K562 (cell line): ENCODE data around the gene RTN4. TPM values are rescaled to one million over a fixed set of nuclear protein-coding genes. Genes with fewer than 3 reads are reported as not detected.
"Not testable (repeated sequence)": the region's sequence is repeated elsewhere in the genome, so short reads cannot be mapped to it uniquely, and the experiment has no call there.

ENCODE experiments used
- ATAC-seq: fragments of 200-7000 bp; cut with Tn5 transposase; 3 replicates; pipeline ENCODE4 v1.9.1; 2020; ENCODE audit warnings: moderate library complexity
- BruUV-seq: library from RNA; stranded (reverse); fragments of 400-500 nt; replicated peaks from 2 replicates; lab custom pipeline; 2021; lab: Mats Ljungman, UMichigan
- CTCF ChIA-PET: fragments of 300-600 bp; formaldehyde crosslinking; extraction: SDS; loops from one replicate; lab custom pipeline; 2021; ENCODE audit warnings: low intra/inter-chr PET ratio; lab: Yijun Ruan, JAX
- POLR2A ChIA-PET: fragments of 300-600, 350-650 bp; sonication (Branson Sonifier 250); formaldehyde crosslinking; extraction: SDS; loops from one replicate; lab custom pipeline; 2021; ENCODE audit warnings: antibody characterized with exemption, inconsistent platforms; lab: Yijun Ruan, JAX
- DNase-seq, 4 experiments: peaks; one replicate each; pipeline versions ENCODE4 v3.0.0 to v3.0.0-alpha.2; 2011 to 2018; ENCODE audit warnings: low spot score in 3 of 4, mixed read lengths in 3 of 4; ENCODE audit errors: extremely low read depth in 1 of 4
- FAIRE-seq: peaks from 2 replicates; lab custom pipeline; 2011; peaks lifted over from hg19 to GRCh38; lab: Jason Lieb, UNC
- H2AFZ ChIP-seq: 2 replicates; pipeline ENCODE4 v1.6.0; 2011; ENCODE audit warnings: low read depth, low read length, control low read depth, inconsistent platforms
- H3K27ac ChIP-seq: fragments of 200-600 bp; 3 replicates; pipeline ENCODE4 v1.8.0; 2011; ENCODE audit warnings: low read depth, mild to moderate bottlenecking, control low read depth, inconsistent platforms, low read length, moderate library complexity, mixed read lengths; ENCODE audit errors: extremely low read depth
- H3K27me3 ChIP-seq, 2 experiments: fragments of 300-600 bp in 1 of 2; 2 replicates in 1 of 2; 3 replicates in 1 of 2; pipeline versions ENCODE4 v1.6.0 to v1.8.0; 2011; ENCODE audit warnings: inconsistent platforms in 2 of 2, low read length in 2 of 2, mild to moderate bottlenecking in 1 of 2, mixed read lengths in 1 of 2, moderate library complexity in 1 of 2; ENCODE audit not compliant: control insufficient read depth in 2 of 2, insufficient read depth in 2 of 2
- H3K36me3 ChIP-seq: fragments of 300-600 bp; 3 replicates; pipeline ENCODE4 v1.8.0; 2011; ENCODE audit warnings: mild to moderate bottlenecking, low read length, inconsistent platforms; ENCODE audit not compliant: control insufficient read depth, insufficient read depth
- H3K4me1 ChIP-seq, 2 experiments: fragments of 200-600 bp in 1 of 2; replicated peaks in 1 of 2; 2 replicates in 1 of 2; 3 replicates in 1 of 2; pipeline versions ENCODE4 v1.5.1 to v1.8.0; 2011; ENCODE audit warnings: inconsistent platforms in 2 of 2, low read length in 2 of 2, mild to moderate bottlenecking in 1 of 2, mixed read lengths in 1 of 2, moderate library complexity in 1 of 2; ENCODE audit not compliant: control insufficient read depth in 2 of 2, insufficient read depth in 2 of 2
- H3K4me2 ChIP-seq: 2 replicates; pipeline ENCODE4 v1.6.1; 2011; ENCODE audit warnings: low read length, control low read depth, inconsistent platforms, mixed read lengths; ENCODE audit not compliant: insufficient read depth
- H3K4me3 ChIP-seq: fragments of 200-600 bp; sonication (generic), shearing (Covaris generic); 2 replicates; pipeline ENCODE4 v1.5.1; 2016; ENCODE audit warnings: control low read depth, inconsistent platforms
- H3K79me2 ChIP-seq: fragments of 200-600 bp; 3 replicates; pipeline ENCODE4 v1.8.0; 2011; ENCODE audit warnings: low read length, inconsistent platforms; ENCODE audit not compliant: control insufficient read depth, insufficient read depth
- H3K9ac ChIP-seq, 2 experiments: 2 replicates each; pipeline versions ENCODE4 v1.6.0 to v1.6.1; 2011; ENCODE audit warnings: low read depth in 2 of 2, low read length in 2 of 2, control low read depth in 1 of 2, inconsistent platforms in 1 of 2, mild to moderate bottlenecking in 1 of 2, mixed read lengths in 1 of 2; ENCODE audit not compliant: insufficient read depth in 1 of 2
- H3K9me1 ChIP-seq: one replicate; pipeline ENCODE4 v1.6.0; 2011; ENCODE audit warnings: inconsistent platforms, mild to moderate bottlenecking, low read length, moderate library complexity; ENCODE audit not compliant: control insufficient read depth, insufficient read depth
- H3K9me3 ChIP-seq: replicated peaks from 2 replicates; pipeline ENCODE4 v1.5.1; 2011; ENCODE audit warnings: low read depth, low read length, inconsistent platforms; ENCODE audit not compliant: control insufficient read depth, insufficient read depth
- H4K20me1 ChIP-seq: replicated peaks from 2 replicates; pipeline ENCODE4 v1.6.1; 2011; ENCODE audit warnings: low read length, inconsistent platforms, mixed read lengths; ENCODE audit not compliant: control insufficient read depth, insufficient read depth
- POLR2G ChIP-seq: fragments of 200-400 bp; formaldehyde crosslinking; IDR thresholded peaks from 2 replicates; pipeline ENCODE4 v1.6.1; 2017; ENCODE audit warnings: low read depth, mild to moderate bottlenecking, antibody characterized with exemption, low read length, moderate library complexity
- WGBS: fragments of 100-300 bp; shearing (Covaris generic); methylation state at CpG from one replicate; pipeline ENCODE4 v1.1.6; 2016; ENCODE audit warnings: low coverage, mixed read lengths; ENCODE audit not compliant: insufficient coverage; ENCODE audit errors: missing lambda C conversion rate; 5-methylcytosine and 5-hydroxymethylcytosine counted together
- in situ Hi-C: fragments of 300-500 bp; cut with MboI; formaldehyde crosslinking; loops from 4 replicates; pipeline ENCODE4 v1.15.0; 2018; ENCODE audit warnings: inconsistent platforms, mixed read lengths
- intact Hi-C: fragments of 100-400 bp; cut with micrococcal nuclease; formaldehyde crosslinking; loops from 2 replicates; pipeline ENCODE4 v1.14.2; 2022
- polyA plus RNA-seq, 8 experiments: library from polyadenylated mRNA; depleted of rRNA in 4 of 8; stranded (reverse) in 5 of 8; unstranded in 3 of 8; fragments of >200 nt; fragmentation: Nextera tagmentation in 2 of 8; fragmentation: Illumina TruSeq in 1 of 8; extraction: Ambion mirVana in 2 of 8; extraction: Trizol in 1 of 8; gene quantifications; 2 replicates each; pipeline versions ENCODE4 v1.2.1 to v1.2.3, GENCODE V29; 2011 to 2014; ENCODE audit warnings: inconsistent platforms in 1 of 8, missing spikeins in 1 of 8
- total RNA-seq, 7 experiments: library from RNA; depleted of rRNA in 6 of 7; stranded (reverse); fragments of >200 nt in 6 of 7; fragmentation: Illumina TruSeq in 2 of 7; extraction: Trizol in 2 of 7; gene quantifications; 2 replicates each; pipeline versions ENCODE4 v1.2.1 to v1.2.3, GENCODE V29; 2011 to 2021; ENCODE audit warnings: low replicate concordance in 1 of 7
- TF ChIP-seq, protein P1 (sequence below), 2 experiments: fragments of 450-650 bp; IDR thresholded peaks; 2 replicates each; pipeline ENCODE4 v1.6.1; 2016; ENCODE audit warnings: mild to moderate bottlenecking in 2 of 2, borderline replicate concordance in 1 of 2, low read depth in 1 of 2, moderate library complexity in 1 of 2

Gene RTN4
- total and polyA plus RNA-seq, 9 of the 15 experiments (the other 6 are each of a cell fraction or from before 2014, with no cell fraction given), result 73.0 to 248 (median 116) TPM

DNA sequence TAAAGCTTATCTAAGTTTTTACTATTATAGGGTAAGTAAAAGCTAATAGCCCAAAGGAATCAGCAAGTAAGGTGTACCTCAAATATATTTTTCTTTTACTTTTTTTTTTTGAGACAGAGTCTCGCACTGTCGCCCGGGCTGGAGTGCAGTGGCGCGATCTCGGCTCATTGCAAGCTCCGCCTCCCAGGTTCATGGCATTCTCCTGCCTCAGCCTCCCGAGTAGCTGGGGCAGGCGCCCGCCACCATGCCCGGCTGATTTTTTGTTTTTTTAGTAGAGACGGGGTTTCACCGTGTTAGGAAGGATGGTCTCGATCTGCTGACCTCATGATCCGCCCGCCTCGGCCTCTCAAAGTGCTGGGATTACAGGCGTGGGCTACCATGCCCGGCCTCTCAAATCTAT lies 59.6 kb downstream of the RTN4 start:
- H3K27ac ChIP-seq, POLR2A ChIA-PET, H3K4me3 ChIP-seq, FAIRE-seq, H3K27me3 ChIP-seq, H3K4me1 ChIP-seq, H3K9me1 ChIP-seq, in situ Hi-C loops, CTCF ChIA-PET, H3K9me3 ChIP-seq, DNase-seq, H2AFZ ChIP-seq, H3K9ac ChIP-seq, BruUV-seq, H3K4me2 ChIP-seq, intact Hi-C loops, ATAC-seq: not testable (repeated sequence)
- Histone ChIP-seq H4K20me1 (peaks cover 41% of the 10 kb centered on the region), H3K79me2 (peaks cover 99% of the 10 kb centered on the region), H3K36me3 (peaks cover 33% of the 10 kb centered on the region; the same call in 2 of the 3 replicates)
- 95% methylated on average over 12 of the region's 19 CpGs for WGBS
- TF ChIP-seq POLR2G, result peak; percentile 23; the same call in 1 of the 2 replicates

DNA sequence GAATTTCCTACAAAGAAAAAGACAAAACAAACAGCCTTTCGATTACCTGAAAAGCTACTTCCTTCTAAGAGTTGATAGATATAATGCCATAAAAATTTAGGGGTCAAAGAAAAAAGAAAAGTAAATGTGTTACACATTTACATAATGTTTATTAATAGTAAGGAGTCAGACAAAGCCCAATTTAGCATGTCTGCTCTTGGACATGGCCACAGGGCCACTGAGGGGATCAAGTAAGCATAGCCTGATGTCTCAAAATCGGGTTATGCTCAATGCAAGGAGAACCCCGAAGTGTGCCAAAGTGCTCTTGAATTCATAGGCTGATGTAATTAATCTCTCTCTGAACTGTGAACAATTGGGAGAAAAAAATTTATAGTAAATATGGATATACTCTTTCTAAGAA lies 61.6 kb downstream of the RTN4 start:
- no peaks in the 10 kb centered on the region for H3K4me1 ChIP-seq
- H3K27me3 ChIP-seq, result no peaks in the 10 kb centered on the region
- in situ Hi-C loops, result no loop called here
- no peak overlapping the region for H3K4me3 ChIP-seq
- no peak for FAIRE-seq
- H3K9me1 ChIP-seq, result no peaks in the 10 kb centered on the region
- BruUV-seq, result no TSS peak
- no peak overlapping the region for H3K9ac ChIP-seq
- H3K36me3 ChIP-seq, result peaks cover 53% of the 10 kb centered on the region
- intact Hi-C loops, result no loop called here
- H3K9me3 ChIP-seq, result no peaks in the 10 kb centered on the region
- ATAC-seq, result no peak; the same call in 2 of the 3 replicates
- ChIA-PET POLR2A (no interaction called here), CTCF (no interaction called here)
- H4K20me1 ChIP-seq, result peaks cover 32% of the 10 kb centered on the region
- H3K27ac ChIP-seq, result no peak overlapping the region
- H3K79me2 ChIP-seq, result peaks cover 99% of the 10 kb centered on the region
- H2AFZ ChIP-seq, result no peak overlapping the region
- TF ChIP-seq, protein P1, sequence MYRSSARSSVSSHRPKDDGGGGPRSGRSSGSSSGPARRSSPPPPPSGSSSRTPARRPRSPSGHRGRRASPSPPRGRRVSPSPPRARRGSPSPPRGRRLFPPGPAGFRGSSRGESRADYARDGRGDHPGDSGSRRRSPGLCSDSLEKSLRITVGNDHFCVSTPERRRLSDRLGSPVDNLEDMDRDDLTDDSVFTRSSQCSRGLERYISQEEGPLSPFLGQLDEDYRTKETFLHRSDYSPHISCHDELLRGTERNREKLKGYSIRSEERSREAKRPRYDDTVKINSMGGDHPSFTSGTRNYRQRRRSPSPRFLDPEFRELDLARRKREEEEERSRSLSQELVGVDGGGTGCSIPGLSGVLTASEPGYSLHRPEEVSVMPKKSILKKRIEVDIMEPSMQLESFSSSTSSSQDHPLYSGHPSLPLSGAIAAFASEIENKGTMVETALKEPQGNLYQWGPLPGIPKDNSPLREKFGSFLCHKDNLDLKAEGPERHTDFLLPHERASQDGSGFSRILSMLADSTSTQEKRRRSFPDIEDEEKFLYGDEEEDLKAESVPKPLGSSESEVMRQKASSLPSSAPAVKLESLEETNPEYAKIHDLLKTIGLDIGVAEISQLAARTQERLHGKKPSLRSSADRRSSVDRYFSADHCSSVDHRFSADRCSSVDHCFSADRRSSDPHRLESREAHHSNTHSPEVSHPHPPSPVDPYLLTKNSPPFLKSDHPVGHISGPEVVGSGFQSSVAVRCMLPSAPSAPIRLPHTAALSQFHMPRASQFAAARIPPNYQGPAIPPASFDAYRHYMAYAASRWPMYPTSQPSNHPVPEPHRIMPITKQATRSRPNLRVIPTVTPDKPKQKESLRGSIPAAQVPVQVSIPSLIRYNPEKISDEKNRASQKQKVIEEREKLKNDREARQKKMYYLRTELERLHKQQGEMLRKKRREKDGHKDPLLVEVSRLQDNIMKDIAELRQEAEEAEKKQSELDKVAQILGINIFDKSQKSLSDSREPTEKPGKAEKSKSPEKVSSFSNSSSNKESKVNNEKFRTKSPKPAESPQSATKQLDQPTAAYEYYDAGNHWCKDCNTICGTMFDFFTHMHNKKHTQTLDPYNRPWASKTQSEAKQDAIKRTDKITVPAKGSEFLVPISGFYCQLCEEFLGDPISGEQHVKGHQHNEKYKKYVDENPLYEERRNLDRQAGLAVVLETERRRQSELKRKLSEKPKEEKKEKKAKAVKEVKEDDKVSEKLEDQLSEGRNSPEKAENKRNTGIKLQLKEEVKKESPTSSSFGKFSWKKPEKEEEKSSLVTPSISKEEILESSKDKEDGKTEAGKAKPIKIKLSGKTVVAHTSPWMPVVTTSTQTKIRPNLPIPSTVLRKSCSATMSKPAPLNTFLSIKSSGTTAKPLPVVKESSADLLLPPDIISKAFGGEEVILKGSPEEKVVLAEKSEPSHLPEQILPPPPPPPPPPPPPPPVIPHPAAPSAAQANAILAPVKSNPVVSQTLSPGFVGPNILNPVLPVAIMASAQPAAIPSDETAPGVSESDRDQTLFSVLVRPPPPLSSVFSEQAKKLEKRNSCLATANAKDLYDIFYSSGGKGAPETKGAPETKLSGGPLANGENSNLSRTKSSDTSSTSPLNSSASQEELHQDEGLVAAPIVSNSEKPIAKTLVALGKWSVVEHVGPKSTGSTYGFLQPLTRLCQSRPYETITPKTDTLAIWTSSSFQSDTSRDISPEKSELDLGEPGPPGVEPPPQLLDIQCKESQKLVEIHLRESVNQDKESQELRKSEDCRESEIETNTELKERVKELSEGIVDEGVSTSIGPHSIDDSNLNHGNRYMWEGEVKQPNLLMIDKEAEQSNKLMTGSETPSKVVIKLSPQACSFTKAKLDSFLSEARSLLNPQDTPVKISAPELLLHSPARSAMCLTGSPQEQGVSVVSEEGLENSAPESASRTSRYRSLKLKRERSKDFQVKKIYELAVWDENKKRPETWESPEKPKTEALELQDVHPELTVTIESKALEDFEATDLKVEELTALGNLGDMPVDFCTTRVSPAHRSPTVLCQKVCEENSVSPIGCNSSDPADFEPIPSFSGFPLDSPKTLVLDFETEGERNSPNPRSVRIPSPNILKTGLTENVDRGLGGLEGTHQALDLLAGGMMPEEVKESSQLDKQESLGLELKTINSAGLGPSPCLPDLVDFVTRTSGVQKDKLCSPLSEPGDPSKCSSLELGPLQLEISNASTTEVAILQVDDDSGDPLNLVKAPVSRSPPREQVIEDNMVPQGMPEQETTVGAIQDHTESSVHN (IDR thresholded peaks at IDR 0.05; ENCODE audit: borderline replicate concordance in 1 of 2, low read depth in 1 of 2), result no peak
- TF ChIP-seq POLR2G, result 0 out of 2 replicates have a peak, but pooled peaks have one; percentile 2
- WGBS, result 92% methylated on average over 3 of the region's 3 CpGs
- DNase-seq, result no peak
- no peak overlapping the region for H3K4me2 ChIP-seq
